Measurements from ENCODE around the gene PDE4C.

DNA sequence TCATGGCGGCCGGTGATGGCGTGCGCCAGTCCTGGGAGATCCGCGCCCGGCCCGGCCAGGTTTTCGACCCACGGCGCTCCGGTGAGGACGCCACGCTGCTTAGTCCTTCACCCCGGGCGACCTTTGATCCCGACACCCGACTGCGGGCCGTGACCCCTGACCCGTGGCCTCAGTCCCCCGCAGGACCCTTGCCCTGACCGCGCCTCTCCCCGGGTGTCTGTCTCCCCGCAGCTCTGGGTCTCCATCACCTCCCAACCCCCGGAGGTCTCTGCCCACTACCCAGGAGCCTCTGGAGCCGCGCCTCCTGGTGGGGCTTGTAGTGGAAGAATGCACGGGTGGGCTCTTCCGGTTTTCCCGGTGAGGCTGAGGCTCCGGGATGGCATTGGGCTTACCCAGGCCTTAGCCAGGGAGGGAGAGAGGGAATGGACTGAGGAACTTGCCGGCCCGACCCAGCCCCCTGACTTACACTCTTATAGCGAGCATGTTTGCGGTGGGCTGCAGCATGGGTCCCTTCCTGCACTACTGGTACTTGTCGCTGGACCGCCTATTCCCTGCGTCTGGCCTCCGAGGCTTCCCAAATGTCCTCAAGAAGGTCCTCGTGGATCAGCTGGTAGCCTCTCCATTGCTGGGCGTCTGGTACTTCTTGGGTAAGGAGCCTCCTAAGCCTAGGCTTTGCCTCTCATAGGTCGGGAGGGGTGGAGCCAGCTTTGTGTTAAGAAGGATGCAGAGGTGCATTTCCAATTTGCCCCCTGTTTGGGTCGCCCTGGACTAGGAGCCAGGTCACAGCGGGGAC lies 32.7 kb downstream of the PDE4C start:
- TF ChIP-seq, protein P1, sequence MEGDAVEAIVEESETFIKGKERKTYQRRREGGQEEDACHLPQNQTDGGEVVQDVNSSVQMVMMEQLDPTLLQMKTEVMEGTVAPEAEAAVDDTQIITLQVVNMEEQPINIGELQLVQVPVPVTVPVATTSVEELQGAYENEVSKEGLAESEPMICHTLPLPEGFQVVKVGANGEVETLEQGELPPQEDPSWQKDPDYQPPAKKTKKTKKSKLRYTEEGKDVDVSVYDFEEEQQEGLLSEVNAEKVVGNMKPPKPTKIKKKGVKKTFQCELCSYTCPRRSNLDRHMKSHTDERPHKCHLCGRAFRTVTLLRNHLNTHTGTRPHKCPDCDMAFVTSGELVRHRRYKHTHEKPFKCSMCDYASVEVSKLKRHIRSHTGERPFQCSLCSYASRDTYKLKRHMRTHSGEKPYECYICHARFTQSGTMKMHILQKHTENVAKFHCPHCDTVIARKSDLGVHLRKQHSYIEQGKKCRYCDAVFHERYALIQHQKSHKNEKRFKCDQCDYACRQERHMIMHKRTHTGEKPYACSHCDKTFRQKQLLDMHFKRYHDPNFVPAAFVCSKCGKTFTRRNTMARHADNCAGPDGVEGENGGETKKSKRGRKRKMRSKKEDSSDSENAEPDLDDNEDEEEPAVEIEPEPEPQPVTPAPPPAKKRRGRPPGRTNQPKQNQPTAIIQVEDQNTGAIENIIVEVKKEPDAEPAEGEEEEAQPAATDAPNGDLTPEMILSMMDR (IDR thresholded peaks at IDR 0.05) = no peak
- TF ChIP-seq, protein P2, sequence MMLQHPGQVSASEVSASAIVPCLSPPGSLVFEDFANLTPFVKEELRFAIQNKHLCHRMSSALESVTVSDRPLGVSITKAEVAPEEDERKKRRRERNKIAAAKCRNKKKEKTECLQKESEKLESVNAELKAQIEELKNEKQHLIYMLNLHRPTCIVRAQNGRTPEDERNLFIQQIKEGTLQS (CRISPR knock-in tag; conservative IDR thresholded peaks at IDR 0.05) = no peak
